Breast epithelium (tissue), 4 donors: Measurements from ENCODE around the gene RTP2. TPM values are rescaled to one million over a fixed set of nuclear protein-coding genes. Genes with fewer than 3 reads are reported as not detected.

Experiments used
- DNase-seq, 2 donors: peaks; one replicate each; pipeline ENCODE4 v3.0.0-alpha.2; 2019; ENCODE audit warnings: low spot score in 2 of 2
- H3K27ac ChIP-seq, 2 donors: fragments of 200-600 bp; sonication (generic) in 1 of 2; one replicate each; pipeline ENCODE4 v1.5.1; 2016 to 2019; ENCODE audit warnings: mild to moderate bottlenecking in 1 of 2
- H3K27me3 ChIP-seq, 2 donors: fragments of 200-600 bp; sonication (generic) in 1 of 2; one replicate each; pipeline versions ENCODE4 v1.5.1 to v1.6.0; 2017 to 2019; ENCODE audit warnings: control low read depth in 1 of 2, mild to moderate bottlenecking in 1 of 2
- H3K36me3 ChIP-seq: fragments of 200-600 bp; one replicate; pipeline ENCODE4 v1.5.1; 2019
- H3K4me1 ChIP-seq, 2 donors: fragments of 200-600 bp; sonication (generic); one replicate each; pipeline ENCODE4 v1.5.1; 2016 to 2019; ENCODE audit warnings: control low read depth in 1 of 2
- H3K4me3 ChIP-seq, 3 donors: fragments of 200-600 bp; sonication (generic); 1 replicate in 2 of 3; 2 replicates in 1 of 3; pipeline ENCODE4 v1.5.1; 2016 to 2019; ENCODE audit warnings: mild to moderate bottlenecking in 3 of 3, moderate library complexity in 2 of 3
- H3K9me3 ChIP-seq, 2 donors: fragments of 200-600 bp; sonication (generic) in 1 of 2; one replicate each; pipeline ENCODE4 v1.5.1; 2016 to 2019; ENCODE audit warnings: control low read depth in 1 of 2
- CTCF ChIP-seq, 3 donors: fragments of 450-650 bp; IDR thresholded peaks; one replicate each; pipeline ENCODE4 v1.5.1; 2016 to 2017; ENCODE audit warnings: antibody characterized with exemption in 3 of 3, mild to moderate bottlenecking in 3 of 3, moderate library complexity in 3 of 3
- POLR2A ChIP-seq: fragments of 450-650 bp; IDR thresholded peaks from one replicate; pipeline ENCODE4 v1.6.1; 2016; ENCODE audit warnings: antibody characterized with exemption, mild to moderate bottlenecking, moderate library complexity
- POLR2AphosphoS5 ChIP-seq, 3 donors: sonication (generic); formaldehyde crosslinking; IDR thresholded peaks; one replicate each; pipeline ENCODE4 v1.6.1; 2017; ENCODE audit warnings: antibody characterized with exemption in 3 of 3
- intact Hi-C: fragments of 100-400 bp; cut with DNase I; formaldehyde crosslinking; loops from one replicate; pipeline ENCODE4 v1.15.1; 2023; ENCODE audit warnings: low total_unique reads
- total RNA-seq, 3 donors: library from RNA; depleted of rRNA; stranded (reverse); fragments of >200 nt; gene quantifications; one replicate each; pipeline ENCODE4 v1.1.0, GENCODE V29; 2016

RTP2 gene
- total RNA-seq, 3 donors from 2014 or later: not detected

- no peaks in the 10 kb centered on the region for H3K27me3 ChIP-seq
- peak overlapping the region; percentile 99 for H3K27ac ChIP-seq
- no peaks in the 10 kb centered on the region for H3K36me3 ChIP-seq
- intact Hi-C loops: loop anchor here (5.0 to 10.0 kb wide), 3 partner anchors 309 to 1204 kb away; partner anchors contain the start of gene LPP
- DNase-seq: peak; percentile 76 to 77
- H3K9me3 ChIP-seq: no peaks in the 10 kb centered on the region
- H3K4me1 ChIP-seq: peaks cover 0 to 4% of the 10 kb centered on the region in 2 donors
- H3K4me3 ChIP-seq: peak overlapping the region; percentile 64 to 93 (median 73)
- TF ChIP-seq CTCF (IDR thresholded peaks at IDR 0.05): no peak
- TF ChIP-seq POLR2AphosphoS5 (IDR thresholded peaks at IDR 0.05): peak; percentile 59 to 82 (median 66)
Observed at GRCh38 chr3:187743195-187744141, 41.1 kb upstream of the RTP2 start.

GRCh38 chr3:187742351-187743171, 40.2 kb upstream of the RTP2 start:
- H3K4me3 ChIP-seq: peak overlapping the region; percentile 64 to 93 (median 73)
- H3K36me3 ChIP-seq: no peaks in the 10 kb centered on the region
- no peaks in the 10 kb centered on the region for H3K27me3 ChIP-seq
- H3K27ac ChIP-seq: peak overlapping the region; percentile 99
- H3K4me1 ChIP-seq: peaks cover 0 to 4% of the 10 kb centered on the region in 2 donors
- TF ChIP-seq POLR2AphosphoS5 (IDR thresholded peaks at IDR 0.05) (peak in 1 of 3 donors; percentile 10), POLR2A (no peak), CTCF (IDR thresholded peaks at IDR 0.05) (peak in 1 of 3 donors; percentile 9)
- H3K9me3 ChIP-seq: no peaks in the 10 kb centered on the region
- intact Hi-C loops: loop anchor here (5.0 to 10.0 kb wide), 3 partner anchors 310 to 1205 kb away; partner anchors contain the start of gene LPP
- peak in 1 of 2 donors; percentile 59 for DNase-seq

GRCh38 chr3:187741403-187742350, 39.3 kb upstream of the RTP2 start:
- Histone ChIP-seq H3K27ac (peak overlapping the region; percentile 99), H3K4me1 (peaks cover 0 to 1% of the 10 kb centered on the region in 2 donors), H3K4me3 (peak overlapping the region; percentile 64 to 93 (median 73)), H3K27me3 (no peaks in the 10 kb centered on the region), H3K36me3 (no peaks in the 10 kb centered on the region), H3K9me3 (no peaks in the 10 kb centered on the region)
- intact Hi-C loops: loop anchor here (5.0 to 10.0 kb wide), 3 partner anchors 311 to 1206 kb away; partner anchors contain the start of gene LPP
- peak; percentile 71 to 80 (median 76) for TF ChIP-seq POLR2AphosphoS5 (IDR thresholded peaks at IDR 0.05)
- TF ChIP-seq CTCF (IDR thresholded peaks at IDR 0.05): peak; percentile 90 to 95 (median 94)
- TF ChIP-seq POLR2A: peak; percentile 39
- DNase-seq: peak; percentile 68 to 75

- peaks cover 5 to 6% of the 10 kb centered on the region in 2 donors for H3K4me1 ChIP-seq
- DNase-seq: peak; percentile 65 to 81
- no peak for TF ChIP-seq POLR2A
- peak; percentile 72 to 79 (median 74) for TF ChIP-seq POLR2AphosphoS5 (IDR thresholded peaks at IDR 0.05)
- peak; percentile 95 to 97 (median 96) for TF ChIP-seq CTCF (IDR thresholded peaks at IDR 0.05)
Observed at GRCh38 chr3:187740421-187741399, 38.4 kb upstream of the RTP2 start.

More at GRCh38 chr3:187740421-187741399, 38.4 kb upstream of the RTP2 start:
- Histone ChIP-seq H3K27me3 (no peaks in the 10 kb centered on the region), H3K9me3 (no peaks in the 10 kb centered on the region), H3K4me3 (peak overlapping the region; percentile 64 to 93 (median 73)), H3K27ac (peak overlapping the region; percentile 99), H3K36me3 (no peaks in the 10 kb centered on the region)
- intact Hi-C loops: loop anchor here (5.0 to 10.0 kb wide), 3 partner anchors 312 to 1207 kb away; partner anchors contain the start of gene LPP
